HPDE6-E6E7 (cell line): ENCODE measurements around the gene ARL4D.
A peak's percentile ranks its signal among the peaks of the same experiment; 100 is the strongest.
"Not testable (repeated sequence)": the region's sequence is repeated elsewhere in the genome, so short reads cannot be mapped to it uniquely, and the experiment has no call there.

Experiments
- DNase-seq: peaks from one replicate; pipeline ENCODE4 v3.0.0; 2011; ENCODE audit warnings: missing footprints; ENCODE audit errors: extremely low spot score

ARL4D gene

DNA sequence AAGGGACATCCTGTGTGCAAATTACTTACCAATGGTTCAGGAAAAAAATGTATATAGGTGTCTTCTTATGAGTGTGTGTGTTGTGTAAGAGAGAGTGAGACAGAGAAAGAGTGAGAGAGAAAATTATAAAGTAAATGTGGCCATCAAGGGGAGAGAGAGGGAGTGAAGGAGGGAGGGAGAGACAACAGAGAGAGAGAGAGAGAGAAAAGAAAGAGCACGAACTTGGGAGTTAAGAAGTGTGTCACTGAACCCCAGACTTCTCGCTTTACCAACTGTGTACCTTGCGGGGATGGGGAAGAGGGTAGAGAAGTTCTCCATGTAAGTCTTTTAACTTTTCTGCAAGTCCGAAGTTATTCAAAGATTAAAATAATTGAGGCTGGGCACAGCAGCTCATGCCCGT is 28.8 kb upstream of the ARL4D start:
- DNase-seq, result no peak

DNA sequence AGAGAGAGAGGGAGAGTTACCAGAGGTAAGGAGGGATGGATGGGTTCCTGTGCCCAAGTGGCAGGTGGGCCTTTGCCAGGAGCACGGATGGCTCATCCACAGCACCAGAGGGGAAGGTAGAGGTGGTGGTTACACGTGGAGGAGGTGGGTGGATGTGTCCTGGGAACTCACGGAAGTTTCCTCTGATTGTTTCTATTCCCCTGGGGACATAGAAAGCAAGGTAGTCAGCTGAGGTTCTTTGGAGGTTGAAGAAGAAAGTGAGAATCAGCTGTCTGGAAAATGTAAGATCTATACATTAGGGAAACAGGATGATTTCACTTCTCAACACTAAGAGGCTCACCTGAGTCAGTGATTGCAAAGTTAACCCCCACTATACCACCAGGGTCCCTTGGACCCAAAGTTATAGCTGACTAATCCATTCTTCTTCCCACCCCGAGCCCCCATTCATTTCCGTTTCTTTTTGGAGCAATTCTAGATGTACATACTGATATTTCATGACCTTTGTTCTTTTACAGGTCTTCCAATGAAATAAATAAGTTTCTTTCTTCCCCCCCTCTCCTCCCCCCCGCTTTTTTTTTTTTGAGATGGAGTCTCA is 27.5 kb upstream of the ARL4D start:
- no peak for DNase-seq

DNA sequence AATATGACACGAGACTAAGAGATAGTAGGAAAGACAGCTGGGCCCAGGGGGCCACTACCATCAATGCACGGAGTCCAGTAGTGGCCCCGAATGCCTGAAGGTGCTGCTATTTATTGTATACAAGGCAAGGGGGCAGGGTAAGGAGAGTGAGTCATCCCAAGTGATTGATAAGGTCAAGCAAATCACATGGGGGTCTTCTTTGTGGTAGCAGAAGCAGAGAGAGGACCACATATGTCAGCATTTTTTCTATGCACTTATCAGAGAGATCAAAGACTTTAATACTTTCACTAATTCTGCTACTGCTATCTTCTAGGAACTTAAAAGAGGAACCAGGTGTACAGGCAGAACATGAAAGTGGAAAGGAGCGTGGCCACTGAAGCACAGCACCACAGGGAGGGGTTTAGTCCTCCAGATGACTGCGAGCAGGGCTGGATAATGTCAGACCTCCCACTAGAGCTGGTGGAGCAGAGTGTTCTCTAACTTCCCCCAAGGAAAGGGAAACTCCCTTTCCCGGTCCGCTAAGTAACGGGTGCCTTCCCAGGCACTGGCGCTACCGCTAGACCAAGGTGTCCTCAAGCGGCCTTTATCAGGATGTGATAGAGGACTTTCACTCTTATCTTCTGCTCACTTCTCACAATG is 26.4 kb upstream of the ARL4D start:
- no peak for DNase-seq

DNA sequence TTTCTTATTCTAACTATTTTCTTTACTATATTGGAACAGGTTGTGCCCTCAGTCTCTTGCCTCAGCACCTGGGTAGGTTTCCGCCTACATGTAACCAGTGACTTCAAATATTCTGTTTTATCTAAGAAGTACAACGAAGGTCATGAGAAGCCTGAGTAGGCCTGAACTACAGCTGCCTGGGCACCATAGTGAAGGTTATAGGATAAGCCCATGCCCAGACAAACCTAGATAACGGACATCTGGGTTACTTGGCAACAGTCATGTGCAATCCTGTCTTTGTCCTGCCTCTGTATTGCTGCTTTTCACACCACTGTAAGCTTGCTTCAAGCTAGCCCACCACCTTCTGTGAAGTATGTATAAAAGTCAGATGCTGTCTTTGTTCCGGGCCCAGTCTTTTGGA is 25.4 kb upstream of the ARL4D start:
- DNase-seq, result no peak

DNA sequence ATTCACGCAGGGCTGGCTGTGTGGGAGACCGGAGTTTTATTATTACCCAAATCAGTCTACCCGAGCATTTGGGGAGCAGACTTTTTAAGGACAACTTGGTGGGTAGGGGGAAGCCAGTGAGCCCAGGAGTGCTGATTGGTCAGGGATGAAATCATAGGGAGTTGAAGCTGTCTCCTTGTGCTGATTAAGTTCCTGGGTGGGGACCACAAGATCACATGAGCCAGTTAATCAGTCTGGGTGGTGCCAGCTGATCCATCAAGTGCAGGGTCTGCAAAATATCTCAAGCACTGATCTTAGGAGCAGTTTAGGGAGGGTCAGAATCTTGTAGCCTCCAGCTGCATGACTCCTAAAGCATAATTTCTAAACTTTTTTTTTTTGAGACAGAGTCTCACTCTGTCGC is 22.9 kb upstream of the ARL4D start:
- not testable (repeated sequence) for DNase-seq

DNA sequence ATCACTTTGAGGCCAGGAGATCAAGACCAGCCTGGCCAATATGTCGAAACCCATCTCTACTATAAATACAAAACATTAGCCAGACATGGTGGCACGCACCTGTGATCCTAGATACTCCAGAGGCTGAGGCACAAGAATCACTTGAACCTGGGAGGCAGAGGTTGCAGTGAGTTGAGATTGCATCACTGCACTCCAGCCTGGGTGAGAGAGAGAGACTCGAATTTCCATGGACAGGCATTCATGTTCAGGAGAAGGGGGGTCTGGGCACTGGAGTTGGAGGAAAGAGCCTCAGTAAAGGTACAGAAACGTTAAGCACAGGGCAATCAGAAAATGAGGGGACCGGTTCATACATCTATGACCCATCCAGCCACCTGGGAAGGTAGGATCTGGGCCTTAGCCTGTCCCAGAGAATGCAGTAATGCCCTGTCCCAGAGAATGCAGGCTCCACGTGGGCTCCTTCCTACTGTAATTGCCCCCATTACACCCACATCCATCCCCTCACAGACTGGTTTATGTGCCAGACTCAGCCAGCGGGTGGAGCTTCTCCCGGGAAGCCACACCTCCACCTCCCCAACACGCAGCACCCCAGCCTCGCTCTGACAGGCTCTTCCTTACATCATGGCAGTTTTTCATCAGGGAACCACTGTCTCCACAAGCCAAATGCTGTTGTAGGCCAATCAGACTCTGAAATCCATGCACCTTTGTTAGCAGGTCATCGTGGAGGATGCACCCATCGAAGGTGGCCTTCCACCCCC is 21.6 kb upstream of the ARL4D start:
- no peak for DNase-seq

DNA sequence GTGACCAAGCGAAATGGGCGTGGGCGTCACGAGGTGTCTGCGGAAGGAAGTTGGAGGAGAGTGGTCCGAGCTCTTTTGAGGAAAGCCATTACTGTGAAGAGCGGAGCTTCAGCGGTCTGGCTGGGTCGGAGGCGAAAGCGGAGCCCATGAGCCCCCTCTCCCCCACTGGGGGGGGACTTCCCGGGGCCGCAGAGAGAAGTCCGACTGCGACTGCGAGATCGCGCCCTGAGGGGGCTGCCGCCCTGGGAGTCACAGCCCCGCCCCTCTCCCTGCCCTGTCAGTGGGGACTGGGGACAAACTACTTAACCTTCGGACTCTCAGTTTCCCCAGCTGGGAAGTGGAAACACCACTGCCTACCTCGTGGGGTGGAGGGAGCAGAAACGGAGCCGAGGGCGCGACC is 20.0 kb upstream of the ARL4D start:
- no peak for DNase-seq

DNA sequence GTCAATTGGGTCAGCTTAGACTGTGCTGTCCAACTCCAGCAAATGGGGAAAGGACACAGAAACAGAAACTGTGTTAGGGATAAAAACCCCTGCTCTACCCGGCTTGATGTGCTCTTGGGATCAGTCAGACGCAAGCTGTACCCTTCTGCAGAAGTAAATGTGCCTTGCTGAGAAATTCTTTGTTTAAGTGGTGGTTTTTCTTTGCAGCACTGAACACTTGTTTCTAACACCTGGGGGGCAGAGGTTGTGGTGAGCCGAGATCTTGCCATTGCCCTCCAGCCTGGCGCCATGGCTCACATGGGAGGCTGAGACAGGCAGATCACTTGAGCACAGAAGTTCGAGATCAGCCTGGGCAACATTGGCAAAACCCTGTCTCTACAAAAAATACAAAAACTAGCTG is 18.5 kb upstream of the ARL4D start:
- no peak for DNase-seq

DNA sequence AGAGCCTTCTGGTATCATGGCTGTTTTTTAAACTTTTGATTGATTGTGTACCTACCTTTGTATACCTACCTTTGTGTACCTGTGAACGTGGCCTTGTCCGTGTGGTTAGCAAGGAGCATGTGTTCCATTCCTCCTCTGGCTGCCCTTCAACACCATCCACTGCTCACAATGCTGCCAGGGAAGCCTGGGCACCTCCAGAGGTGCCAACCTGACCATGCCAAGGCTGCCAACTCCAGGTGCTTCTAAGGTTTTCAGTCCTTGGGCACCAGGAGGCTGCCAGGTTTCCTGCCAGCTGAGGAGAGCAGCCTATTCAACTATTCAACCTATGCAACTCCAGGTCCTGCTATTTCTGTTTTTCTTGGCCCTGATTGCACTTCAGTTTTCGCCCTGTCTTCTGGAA is 17.6 kb upstream of the ARL4D start:
- no peak for DNase-seq

DNA sequence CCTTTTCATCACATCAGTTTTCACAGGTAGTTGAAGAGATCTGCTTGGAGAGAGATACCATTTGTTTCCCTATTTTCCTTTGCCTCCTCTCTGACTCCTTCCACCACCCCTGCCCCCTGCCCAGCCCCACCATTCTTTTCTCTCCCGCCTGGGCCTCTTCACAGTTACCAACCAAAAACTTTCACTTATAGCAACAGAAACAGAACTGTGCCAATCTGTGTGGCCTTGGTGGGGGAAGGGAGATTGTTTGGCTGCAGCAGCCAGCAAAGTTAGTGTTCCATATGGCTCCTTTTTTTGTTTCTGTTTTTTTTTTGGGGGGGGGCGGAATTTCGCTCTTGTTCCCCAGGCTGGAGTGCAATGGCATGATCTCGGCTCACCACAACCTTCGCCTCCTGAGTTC is 17.2 kb upstream of the ARL4D start:
- DNase-seq, result no peak

DNA sequence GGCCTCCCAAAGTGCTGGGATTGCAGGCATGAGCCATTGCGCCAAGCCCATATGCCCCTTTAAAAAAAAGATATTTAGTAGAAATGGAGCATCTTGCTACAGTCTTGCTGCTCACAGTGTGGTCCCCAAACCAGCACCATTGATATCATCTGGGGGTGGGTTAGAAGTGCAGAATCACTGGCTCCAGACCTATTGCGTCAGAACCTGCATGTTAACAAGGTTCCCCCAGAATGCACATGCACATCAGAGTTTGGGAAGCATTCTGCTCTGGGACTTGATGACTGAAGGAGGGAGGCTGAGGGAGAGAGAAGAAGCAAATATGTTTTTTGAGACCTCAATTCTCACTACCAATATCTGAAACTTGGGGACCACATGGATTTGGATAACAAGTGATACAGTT is 16.0 kb upstream of the ARL4D start:
- DNase-seq, result no peak

DNA sequence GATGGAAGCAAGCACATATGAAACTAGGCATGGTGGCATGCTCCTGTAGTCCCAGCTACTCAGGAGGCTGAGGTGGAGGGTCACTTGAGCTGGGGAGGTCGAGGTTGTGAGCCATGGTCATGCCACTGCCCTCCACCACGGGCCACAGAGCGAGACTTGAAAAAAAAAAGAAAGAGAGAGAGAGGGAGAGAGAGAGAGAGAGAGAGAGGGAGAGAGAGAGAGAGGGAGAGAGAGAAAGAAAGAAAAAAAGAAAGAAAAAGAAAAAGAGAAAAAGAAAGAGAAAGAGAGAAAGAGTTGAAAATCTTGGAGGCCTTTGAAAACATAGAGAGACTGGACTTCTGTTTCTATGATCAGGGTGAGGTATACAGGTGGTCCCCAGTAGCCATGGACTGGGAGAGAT is 15.4 kb upstream of the ARL4D start:
- no peak for DNase-seq

DNA sequence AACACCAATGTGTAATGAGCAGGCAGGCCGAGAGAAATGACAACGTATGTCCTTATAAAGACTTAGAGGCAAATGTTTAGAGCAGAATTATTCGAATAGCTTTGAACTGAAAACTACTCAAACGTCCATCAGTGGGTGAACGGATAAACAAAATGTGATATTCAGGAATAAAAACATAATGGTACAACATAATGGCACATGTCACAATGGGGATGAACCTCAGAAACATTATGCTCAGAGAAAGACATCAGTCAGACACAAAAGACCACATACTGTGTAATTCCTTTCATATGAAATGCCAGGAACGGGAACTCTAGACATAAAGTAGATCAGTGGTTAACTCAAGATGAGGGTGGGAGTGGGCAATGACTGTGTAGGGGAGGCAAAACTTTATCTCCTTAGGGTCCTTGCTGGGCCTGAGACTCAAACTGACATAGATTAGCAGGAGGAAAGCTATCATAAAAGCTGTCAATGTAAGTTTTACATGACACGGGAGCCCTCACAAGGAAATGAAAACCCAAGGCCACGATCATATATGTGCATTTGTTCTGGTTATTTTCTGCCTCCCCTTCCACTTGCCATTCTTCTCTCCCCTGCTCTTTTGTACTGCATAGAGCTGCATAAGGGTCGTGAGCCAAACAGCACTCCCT is 14.8 kb upstream of the ARL4D start:
- no peak for DNase-seq

DNA sequence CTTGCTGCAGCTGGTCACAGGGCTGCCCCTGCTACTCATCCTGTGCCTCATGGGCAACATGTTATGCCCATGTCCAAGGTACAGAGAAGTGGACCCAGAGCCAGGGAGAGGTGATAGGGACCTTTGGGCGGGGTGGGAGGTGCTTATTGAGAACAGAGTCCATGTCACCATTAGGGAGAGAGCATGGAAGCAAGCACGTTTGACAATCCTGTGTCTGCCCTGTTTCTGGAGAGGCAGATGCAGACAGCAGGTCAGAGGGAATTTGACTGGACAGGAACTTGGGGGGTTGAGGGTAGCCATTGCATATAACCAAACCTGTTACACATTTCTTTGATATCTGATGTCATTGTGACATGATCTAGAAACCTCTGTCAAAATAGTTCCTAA is 14.3 kb upstream of the ARL4D start:
- DNase-seq, result no peak

DNA sequence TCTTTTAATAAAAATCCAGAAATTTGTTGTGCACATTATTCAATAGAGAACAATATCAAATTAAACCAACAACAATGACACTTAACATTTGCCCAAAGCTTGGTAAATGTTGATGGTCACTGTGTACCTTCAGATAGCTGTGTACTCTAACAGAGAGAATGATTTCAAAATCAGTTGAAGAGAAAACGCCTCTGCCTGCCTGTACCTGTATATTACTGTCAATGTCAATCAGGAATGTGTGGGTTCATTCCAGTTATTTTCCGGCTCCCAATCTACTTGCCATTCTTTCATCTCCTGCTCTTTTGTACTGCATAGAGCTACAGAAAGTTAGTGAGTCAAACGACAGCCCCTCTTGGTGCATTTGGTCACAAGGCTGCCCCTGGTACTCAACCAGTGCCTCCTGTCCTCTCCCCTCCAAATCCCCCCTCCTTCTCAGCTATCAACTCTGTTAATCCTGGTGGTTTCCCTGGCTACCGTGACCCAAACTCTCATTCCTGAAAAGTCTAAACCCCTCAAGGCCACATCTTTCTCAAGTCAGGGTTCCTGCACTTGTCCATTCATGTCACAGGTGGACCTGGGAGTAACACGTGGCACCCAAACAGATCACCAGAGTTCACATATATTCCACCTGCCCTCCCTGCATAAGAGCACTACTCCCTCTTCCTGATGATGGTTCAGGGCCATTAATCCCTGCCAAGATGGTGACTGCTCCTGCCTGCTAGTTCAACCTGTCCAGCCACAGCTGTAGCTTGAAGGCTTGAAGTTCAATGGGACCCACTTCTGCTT is 13.6 kb upstream of the ARL4D start:
- no peak for DNase-seq

DNA sequence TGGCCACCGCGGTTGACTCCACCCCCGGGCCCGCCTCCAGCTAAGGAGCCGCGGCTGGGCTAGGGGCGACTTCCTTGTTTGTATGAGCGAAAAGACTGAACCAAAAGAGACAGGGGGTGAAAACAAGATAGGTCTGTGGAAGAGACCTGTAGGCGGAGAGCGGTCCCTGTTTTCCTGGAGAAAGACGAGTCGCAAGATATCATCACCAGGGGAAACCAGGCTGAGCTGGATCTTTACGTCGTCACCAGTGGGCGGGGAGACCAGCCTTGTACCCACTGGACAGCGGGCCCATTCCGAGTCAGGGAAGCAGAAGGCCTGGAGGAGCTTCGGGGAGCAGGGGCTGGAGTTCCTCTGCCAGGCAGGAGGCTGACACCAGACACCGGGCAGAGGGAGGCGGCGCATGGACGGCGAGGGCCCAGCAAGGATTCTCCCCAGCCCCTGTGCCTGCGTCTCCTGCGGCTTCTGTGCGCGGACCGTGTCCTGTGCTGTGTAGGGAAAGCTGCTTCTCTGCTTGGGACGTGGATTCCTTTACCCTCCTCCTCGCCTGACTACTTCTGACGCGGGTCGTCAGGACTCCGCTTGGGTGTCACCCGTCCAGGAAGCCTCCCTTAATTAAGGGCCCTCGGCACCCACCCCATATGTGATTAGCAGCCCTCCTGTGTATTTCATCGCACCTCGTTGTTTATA is 10.3 kb upstream of the ARL4D start:
- peak; percentile 78 for DNase-seq

DNA sequence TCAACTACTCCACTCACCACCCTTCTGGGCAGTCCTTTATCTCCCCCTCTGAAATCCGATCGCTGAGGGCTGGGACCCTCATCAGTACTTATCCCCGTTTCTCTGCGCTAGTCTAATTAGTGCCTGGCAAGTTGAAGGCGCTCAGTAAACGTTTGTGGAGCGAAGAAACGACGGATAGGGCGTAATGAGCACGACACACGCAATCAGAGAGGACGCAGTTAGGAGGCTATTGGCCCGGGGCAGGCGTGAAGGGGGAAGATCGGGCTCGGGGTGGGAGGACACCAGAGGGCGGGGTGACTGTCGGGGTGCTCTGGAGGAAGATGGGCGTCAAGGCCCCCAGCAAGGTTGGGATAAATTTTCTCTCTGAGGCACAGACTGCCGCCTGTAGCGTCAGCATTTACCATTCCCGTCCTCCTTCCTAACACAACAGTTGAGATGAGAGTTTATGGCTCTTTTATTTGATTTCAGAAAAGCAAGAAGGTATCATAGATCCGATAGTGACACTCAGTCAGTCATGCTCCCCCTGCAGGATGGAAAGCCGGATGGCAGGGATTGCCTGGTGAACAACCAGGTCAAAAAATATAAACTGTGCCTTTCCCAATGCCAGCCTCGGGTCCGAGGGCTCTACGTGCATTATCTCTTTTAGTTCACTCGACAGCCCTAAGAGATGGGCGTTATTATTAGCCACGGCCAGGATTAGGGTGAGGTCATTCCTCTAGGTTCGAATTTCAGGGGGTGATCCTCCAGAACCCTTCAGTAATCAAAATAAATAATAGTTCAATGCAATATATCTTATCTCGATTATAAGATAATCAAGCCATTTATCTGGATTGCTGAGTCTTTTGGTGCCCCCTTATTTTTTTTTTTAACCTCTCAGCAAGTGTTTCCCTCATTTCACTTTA is 9.5 kb upstream of the ARL4D start:
- no peak for DNase-seq

DNA sequence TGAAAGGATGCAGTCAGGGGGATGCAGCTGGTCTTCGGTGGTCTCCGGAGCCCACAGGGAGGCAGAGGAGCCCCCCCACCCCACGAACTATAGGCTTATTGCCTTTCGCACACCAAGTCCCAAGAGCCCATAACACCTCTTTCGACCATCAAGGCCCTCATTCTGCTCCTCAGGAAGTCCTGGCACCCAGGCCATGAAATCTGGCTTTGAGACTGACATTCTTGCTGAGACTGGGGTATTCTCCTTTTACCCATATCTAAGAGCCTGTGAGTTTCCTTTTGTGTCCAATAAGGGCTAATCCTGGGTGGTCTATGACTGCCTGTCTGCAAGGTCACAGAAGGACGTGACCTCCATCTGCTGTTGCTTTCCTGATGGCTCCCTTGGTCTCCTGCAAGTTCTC is 6.4 kb upstream of the ARL4D start:
- DNase-seq, result no peak

DNA sequence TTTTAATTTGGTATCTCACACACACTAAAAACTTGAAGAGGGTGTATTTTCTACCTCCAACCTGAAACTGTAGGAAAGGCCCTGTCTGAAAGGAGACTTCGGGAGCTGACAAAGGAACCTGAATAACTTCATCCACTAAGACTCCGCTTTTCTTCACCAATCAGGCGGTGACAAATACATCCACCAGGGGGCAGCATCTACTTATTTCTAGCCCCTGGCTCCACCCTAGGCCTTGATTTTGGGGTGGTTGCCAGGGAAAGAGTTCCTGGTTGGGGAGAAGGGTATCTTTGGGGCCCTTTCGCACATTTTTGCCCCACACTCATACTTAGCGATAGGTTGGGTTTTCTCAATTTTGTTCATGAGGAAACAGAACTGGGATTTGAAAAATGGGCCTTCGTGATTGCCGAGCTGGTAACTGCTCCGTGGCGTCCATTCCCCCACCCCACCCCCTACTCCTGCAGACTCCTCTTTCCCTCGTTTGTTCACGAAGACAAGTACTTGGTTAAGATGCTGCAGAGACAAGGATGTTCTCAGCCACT is 4.8 kb upstream of the ARL4D start:
- DNase-seq, result no peak

DNA sequence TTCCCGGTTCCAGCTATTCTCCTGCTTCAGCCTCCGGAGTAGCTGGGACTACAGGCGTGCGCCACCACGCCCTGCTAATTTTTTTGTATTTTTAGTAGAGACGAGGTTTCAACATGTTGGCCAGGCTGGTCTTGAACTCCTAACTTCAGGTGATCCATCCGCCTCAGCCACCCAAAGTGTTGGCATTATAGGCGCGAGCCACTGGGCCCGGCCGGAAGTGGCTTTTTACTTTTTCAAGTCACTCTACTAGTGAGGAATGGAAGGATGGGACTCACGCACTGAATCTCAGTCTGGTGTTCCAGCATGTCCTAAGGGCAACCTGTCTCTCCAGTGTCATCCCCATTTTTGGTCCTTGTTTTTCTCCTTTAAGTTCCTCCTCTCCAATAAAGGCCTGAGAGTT is 4.1 kb upstream of the ARL4D start:
- not testable (repeated sequence) for DNase-seq
